ENCODE measurements around the gene TUBGCP2.

TUBGCP2 gene

DNA sequence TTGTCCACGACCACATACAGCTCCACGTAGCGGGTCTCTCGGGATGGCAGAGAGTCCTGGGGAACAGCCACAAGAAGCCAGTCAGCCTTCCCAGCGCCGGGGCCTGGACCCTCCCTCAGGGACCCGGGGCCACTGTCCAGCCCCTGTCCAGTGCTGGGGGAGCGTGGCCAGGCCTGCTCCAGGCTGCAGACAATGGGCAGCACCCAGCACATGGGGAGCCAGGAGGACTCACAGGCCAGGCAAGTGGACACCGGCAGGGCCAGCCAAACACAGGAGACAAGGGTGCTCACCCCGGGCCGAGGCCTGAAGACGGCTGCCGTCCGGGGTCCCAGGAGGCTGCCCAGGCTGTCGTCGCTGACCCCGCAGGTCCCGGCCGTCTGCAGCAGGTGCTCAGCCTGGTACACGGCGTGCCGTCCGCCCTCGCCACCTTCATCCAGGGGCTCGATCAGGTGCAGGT lies 35.7 kb downstream of the TUBGCP2 start:
- no peak overlapping the region for H3K4me3 ChIP-seq (ENCODE audit: low read depth, low read length)
- DNase-seq (ENCODE audit: low read depth): no peak
- TF ChIP-seq, protein P1, sequence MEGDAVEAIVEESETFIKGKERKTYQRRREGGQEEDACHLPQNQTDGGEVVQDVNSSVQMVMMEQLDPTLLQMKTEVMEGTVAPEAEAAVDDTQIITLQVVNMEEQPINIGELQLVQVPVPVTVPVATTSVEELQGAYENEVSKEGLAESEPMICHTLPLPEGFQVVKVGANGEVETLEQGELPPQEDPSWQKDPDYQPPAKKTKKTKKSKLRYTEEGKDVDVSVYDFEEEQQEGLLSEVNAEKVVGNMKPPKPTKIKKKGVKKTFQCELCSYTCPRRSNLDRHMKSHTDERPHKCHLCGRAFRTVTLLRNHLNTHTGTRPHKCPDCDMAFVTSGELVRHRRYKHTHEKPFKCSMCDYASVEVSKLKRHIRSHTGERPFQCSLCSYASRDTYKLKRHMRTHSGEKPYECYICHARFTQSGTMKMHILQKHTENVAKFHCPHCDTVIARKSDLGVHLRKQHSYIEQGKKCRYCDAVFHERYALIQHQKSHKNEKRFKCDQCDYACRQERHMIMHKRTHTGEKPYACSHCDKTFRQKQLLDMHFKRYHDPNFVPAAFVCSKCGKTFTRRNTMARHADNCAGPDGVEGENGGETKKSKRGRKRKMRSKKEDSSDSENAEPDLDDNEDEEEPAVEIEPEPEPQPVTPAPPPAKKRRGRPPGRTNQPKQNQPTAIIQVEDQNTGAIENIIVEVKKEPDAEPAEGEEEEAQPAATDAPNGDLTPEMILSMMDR (IDR thresholded peaks at IDR 0.05; ENCODE audit: insufficient read depth, low read depth, low read length, missing control alignments): no peak

DNA sequence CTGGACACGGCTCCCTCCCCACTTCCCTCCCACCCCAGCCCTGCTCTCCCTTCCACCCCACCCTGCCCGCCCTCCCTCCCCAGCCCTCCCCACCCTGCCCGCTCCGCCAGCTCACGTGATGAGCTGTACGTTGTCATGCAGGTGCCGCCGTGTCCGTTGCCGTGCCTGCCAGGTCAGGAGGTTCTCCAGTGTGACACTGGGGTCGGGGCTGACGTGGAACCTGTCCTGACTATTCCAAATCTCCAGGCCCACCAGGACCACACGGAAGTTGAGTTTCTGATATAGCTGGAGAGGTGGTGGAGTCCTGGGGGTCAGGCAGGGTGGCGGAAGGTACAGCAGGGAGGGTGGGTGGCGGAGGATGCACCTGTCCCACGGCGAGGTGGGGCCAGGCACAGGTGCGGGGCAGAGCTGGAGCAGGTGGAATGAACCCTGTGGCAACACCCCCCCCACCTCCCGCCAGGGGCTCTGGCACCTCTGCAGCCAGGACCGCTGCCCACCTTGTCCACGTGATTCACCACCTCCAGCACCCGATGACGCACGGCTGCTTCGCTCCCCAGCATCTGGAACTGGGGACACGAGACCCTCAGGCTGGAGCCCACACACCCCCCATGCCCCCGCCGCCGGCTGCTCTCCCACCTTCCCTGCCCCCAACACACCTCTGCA lies 36.2 kb downstream of the TUBGCP2 start:
- no peak overlapping the region for H3K4me3 ChIP-seq (ENCODE audit: low read depth, low read length)
- DNase-seq (ENCODE audit: low read depth): no peak
- TF ChIP-seq, protein P1 (IDR thresholded peaks at IDR 0.05; ENCODE audit: insufficient read depth, low read depth, low read length, missing control alignments): no peak

DNA sequence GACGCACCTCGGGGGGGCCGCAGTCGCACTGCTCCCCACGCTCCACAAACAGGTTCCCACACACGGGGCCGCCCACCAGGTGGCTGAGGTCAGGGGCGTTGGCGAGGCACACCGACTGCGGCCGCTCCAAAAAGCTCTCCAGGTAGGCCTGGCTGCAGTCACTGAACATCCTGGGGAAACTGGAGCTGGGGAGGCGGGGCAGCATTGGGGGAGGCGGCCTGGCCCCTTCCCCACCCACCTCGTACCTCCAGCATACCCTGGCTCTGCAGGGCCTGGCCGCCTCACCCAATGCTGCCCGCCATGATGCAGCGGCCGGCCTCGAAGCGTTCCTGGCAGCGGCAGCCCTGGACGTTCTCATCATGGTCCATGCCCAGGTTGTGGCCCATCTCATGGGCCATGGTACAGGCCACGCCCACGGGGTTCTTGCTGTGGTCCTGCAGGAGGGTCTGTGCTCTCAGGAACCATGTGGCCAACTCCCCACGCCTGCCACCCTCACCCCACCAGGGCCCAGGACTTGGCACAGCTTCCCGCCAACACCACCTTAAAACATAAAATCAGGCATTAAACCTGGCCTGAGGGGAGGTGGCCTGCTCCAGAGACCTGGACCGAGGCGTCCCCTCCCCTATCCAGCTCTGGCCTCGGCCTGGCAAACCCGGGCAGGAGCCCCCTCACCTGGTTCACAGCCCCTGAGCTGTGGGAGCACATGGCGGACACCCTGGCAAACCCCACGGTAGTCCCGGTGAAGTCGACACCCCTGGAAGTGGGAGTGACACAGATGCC lies 37.0 kb downstream of the TUBGCP2 start:
- H3K4me3 ChIP-seq (ENCODE audit: low read depth, low read length): no peak overlapping the region
- no peak for DNase-seq (ENCODE audit: low read depth)
- TF ChIP-seq, protein P1 (IDR thresholded peaks at IDR 0.05; ENCODE audit: insufficient read depth, low read depth, low read length, missing control alignments): no peak

DNA sequence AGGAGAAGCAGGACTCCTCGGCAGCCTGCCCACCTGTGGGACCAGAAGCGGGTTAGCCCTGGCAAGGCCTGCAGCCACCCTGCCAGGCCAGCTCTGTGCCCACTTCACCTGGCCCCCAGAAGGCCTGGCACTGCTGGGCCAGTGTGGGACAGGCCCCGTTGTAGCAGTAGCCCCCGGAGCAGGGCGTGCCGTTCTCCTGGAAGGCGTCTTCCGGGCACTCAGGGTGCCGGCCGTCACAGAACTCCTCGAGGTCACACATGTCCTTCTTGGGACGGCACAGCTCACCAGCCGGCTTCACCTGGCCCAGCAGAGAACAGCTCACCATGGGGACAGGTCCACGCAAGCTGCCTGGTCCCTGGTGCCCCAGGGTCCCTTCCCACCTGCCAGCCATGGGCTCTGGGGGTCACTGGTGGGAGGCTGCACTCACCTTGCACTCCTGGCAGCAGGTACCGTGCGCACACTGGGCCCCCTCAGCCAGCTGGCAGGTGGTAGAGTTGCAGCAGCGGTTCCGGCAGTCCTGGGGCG lies 37.8 kb downstream of the TUBGCP2 start:
- DNase-seq (ENCODE audit: low read depth): no peak
- TF ChIP-seq, protein P1 (IDR thresholded peaks at IDR 0.05; ENCODE audit: insufficient read depth, low read depth, low read length, missing control alignments): no peak
- no peak overlapping the region for H3K4me3 ChIP-seq (ENCODE audit: low read depth, low read length)

DNA sequence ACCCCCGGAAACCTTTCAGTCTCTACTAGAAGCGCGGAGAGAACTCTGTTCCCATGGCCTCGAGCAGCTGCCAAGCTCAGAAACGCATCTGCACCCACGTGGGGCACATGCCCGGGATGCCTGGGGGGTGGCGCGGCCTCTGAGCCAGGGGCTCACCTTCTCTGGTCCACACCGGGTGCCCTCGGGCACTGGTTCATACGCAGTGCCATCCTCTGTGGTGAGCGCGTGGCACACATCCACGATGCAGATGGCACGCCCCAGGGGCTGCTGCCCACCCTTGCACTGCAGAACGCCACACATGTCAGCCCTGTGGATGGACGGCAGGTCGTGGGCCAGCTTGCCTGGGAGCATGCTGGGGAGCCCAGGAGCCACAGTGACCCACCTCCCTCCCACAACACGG lies 38.5 kb downstream of the TUBGCP2 start:
- no peak for DNase-seq (ENCODE audit: low read depth)
- TF ChIP-seq, protein P1 (IDR thresholded peaks at IDR 0.05; ENCODE audit: insufficient read depth, low read depth, low read length, missing control alignments): no peak
- no peak overlapping the region for H3K4me3 ChIP-seq (ENCODE audit: low read depth, low read length)

DNA sequence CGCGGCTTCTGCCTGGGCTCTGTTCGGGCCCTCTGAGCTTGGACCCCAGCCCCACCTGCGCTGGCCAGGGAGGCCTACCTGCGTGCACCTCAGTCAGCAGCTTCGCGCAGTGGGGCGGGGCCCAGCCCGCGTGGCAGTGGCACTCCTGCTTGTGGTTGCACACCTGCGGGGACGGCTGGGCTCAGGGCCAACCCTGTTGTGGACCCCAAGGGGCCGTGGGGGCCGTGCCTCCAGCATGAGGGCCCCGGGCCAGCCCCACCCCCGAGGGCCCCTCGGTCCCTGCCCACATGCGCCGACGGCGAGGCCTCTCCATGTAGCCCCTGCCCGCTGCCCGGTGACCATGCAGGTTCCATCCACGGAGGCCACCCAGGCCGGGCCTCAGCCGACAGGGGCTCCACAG lies 39.3 kb downstream of the TUBGCP2 start:
- no peak overlapping the region for H3K4me3 ChIP-seq (ENCODE audit: low read depth, low read length)
- TF ChIP-seq, protein P1 (IDR thresholded peaks at IDR 0.05; ENCODE audit: insufficient read depth, low read depth, low read length, missing control alignments): no peak
- no peak for DNase-seq (ENCODE audit: low read depth)
